Calu3 (cell line): Measurements from ENCODE around the gene DUSP10. TPM values are rescaled to one million over a fixed set of nuclear protein-coding genes. Genes with fewer than 3 reads are reported as not detected.

Source experiments
- BruUV-seq: library from RNA; stranded (reverse); fragments of 400-500 nt; replicated peaks from 2 replicates; lab custom pipeline; 2021; lab: Mats Ljungman, UMichigan
- CTCF ChIA-PET: fragments of 300-600 bp; sonication (Branson Sonifier 250); formaldehyde crosslinking; loops from one replicate; lab custom pipeline; 2022; ENCODE audit warnings: antibody characterized with exemption; lab: Charles Lee
- DNase-seq: peaks from one replicate; pipeline ENCODE4 v3.0.0; 2022
- H3K27ac Mint-ChIP-seq: one replicate; pipeline ENCODE4 v1.8.0; 2022; ENCODE audit warnings: mixed read lengths; ENCODE audit not compliant: unreplicated experiment
- H3K27me3 Mint-ChIP-seq: one replicate; pipeline ENCODE4 v1.8.0; 2022; ENCODE audit warnings: mixed read lengths; ENCODE audit not compliant: unreplicated experiment
- H3K36me3 Mint-ChIP-seq: one replicate; pipeline ENCODE4 v1.8.0; 2022; ENCODE audit warnings: mild to moderate bottlenecking, moderate library complexity, mixed read lengths; ENCODE audit not compliant: insufficient read depth, unreplicated experiment
- H3K4me1 Mint-ChIP-seq: one replicate; pipeline ENCODE4 v1.8.0; 2022; ENCODE audit warnings: mild to moderate bottlenecking, low read depth, mixed read lengths; ENCODE audit not compliant: unreplicated experiment
- H3K4me3 Mint-ChIP-seq: one replicate; pipeline ENCODE4 v1.8.0; 2022; ENCODE audit warnings: mild to moderate bottlenecking, low read depth, moderate library complexity, mixed read lengths; ENCODE audit not compliant: unreplicated experiment
- H3K9me3 Mint-ChIP-seq: one replicate; pipeline ENCODE4 v1.8.0; 2022; ENCODE audit warnings: low read depth, mixed read lengths; ENCODE audit not compliant: unreplicated experiment
- intact Hi-C: fragments of 100-400 bp; cut with micrococcal nuclease; formaldehyde crosslinking; loops from one replicate; pipeline ENCODE4 v1.10.0; 2022; ENCODE audit not compliant: unreplicated experiment
- total RNA-seq: library from RNA; stranded (reverse); gene quantifications from 2 replicates; pipeline ENCODE4 v1.2.3, GENCODE V29; 2022
- TF ChIP-seq, protein P1 (sequence below): fragments of 200-600 bp; IDR thresholded peaks from one replicate; pipeline ENCODE4 v1.8.0; 2022; ENCODE audit warnings: antibody characterized with exemption; ENCODE audit not compliant: unreplicated experiment

The DUSP10 gene
- total RNA-seq, 1 experiment from 2014 or later: 55.1 TPM

DNA sequence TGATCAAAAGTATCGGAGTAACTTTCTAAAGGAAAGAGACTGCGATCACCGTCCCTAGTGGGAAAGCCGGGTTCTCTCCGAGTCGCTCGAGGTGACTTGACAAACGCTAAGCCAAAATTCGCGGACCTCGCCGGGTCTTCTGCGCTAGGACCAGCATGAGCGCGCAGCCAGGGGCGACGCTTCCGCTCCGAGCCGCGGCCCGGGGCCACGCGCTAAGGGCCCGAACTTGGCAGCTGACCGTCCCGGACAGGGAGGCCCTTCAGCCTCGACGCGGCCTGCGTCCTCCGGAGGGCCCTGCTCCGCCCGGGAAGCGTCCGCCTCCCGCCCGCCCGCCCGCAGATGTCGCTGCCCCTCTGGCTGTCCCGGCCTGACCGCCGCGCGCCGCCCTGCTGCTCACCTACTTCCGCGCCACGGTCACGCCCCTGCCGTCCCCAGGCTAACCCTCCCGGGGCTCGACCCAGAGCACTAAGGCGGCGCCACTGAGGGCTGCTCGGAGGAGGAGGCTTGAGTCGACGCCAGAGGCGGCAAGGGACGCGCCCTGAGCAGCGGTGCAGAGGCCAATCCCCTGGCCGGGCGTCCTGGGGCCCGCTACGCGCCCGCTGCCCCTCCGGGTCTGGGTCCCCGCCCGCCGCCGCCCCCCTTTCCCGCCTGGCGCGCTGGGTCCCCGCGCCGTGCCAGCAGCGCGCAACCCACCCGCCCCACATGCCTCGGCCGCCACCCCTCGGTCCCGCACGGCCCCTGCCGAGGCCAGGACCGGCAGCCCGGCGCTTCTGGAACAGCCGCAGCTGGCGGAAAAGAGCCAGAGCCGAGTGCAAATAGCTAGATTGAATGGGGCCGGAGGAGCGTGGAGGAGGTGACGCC lies 896 bp upstream of the DUSP10 start:
- H3K9me3 Mint-ChIP-seq: no peaks in the 10 kb centered on the region
- peaks cover 33% of the 10 kb centered on the region for H3K4me1 Mint-ChIP-seq

GRCh38 chr1:221740993-221741702 lies 741 bp downstream of the DUSP10 start:
- Mint-ChIP-seq H3K4me3 (no peak overlapping the region), H3K27me3 (no peaks in the 10 kb centered on the region), H3K9me3 (no peaks in the 10 kb centered on the region), H3K4me1 (peaks cover 49% of the 10 kb centered on the region), H3K27ac (no peak overlapping the region), H3K36me3 (no peaks in the 10 kb centered on the region)
- intact Hi-C loops: loop anchor here (2.0 to 5.0 kb wide), 5 partner anchors 71 to 431 kb away; no protein-coding TSS in a partner anchor
- TF ChIP-seq, protein P1, sequence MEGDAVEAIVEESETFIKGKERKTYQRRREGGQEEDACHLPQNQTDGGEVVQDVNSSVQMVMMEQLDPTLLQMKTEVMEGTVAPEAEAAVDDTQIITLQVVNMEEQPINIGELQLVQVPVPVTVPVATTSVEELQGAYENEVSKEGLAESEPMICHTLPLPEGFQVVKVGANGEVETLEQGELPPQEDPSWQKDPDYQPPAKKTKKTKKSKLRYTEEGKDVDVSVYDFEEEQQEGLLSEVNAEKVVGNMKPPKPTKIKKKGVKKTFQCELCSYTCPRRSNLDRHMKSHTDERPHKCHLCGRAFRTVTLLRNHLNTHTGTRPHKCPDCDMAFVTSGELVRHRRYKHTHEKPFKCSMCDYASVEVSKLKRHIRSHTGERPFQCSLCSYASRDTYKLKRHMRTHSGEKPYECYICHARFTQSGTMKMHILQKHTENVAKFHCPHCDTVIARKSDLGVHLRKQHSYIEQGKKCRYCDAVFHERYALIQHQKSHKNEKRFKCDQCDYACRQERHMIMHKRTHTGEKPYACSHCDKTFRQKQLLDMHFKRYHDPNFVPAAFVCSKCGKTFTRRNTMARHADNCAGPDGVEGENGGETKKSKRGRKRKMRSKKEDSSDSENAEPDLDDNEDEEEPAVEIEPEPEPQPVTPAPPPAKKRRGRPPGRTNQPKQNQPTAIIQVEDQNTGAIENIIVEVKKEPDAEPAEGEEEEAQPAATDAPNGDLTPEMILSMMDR: no peak
- BruUV-seq: TSS peak; percentile 20
- CTCF ChIA-PET: interaction anchor here (0.7 to 3.9 kb wide), 18 partner anchors 9 to 268 kb away, joined by 3 to 21 read pairs (median 4); no protein-coding TSS in a partner anchor
- peak; percentile 36 for DNase-seq

More for the DNA sequence above, 896 bp upstream of the DUSP10 start:
- DNase-seq: peak; percentile 96
- BruUV-seq: no TSS peak
- Mint-ChIP-seq H3K27me3 (no peaks in the 10 kb centered on the region), H3K27ac (no peak overlapping the region), H3K36me3 (no peaks in the 10 kb centered on the region), H3K4me3 (no peak overlapping the region)
- intact Hi-C loops: loop anchor here (1.0 to 5.0 kb wide), 7 partner anchors 70 to 430 kb away; no protein-coding TSS in a partner anchor
- TF ChIP-seq, protein P1: peak; percentile 37
- CTCF ChIA-PET: interaction anchor here (0.6 to 3.9 kb wide), 25 partner anchors 10 to 718 kb away, joined by 3 to 21 read pairs (median 4); no protein-coding TSS in a partner anchor

DNA sequence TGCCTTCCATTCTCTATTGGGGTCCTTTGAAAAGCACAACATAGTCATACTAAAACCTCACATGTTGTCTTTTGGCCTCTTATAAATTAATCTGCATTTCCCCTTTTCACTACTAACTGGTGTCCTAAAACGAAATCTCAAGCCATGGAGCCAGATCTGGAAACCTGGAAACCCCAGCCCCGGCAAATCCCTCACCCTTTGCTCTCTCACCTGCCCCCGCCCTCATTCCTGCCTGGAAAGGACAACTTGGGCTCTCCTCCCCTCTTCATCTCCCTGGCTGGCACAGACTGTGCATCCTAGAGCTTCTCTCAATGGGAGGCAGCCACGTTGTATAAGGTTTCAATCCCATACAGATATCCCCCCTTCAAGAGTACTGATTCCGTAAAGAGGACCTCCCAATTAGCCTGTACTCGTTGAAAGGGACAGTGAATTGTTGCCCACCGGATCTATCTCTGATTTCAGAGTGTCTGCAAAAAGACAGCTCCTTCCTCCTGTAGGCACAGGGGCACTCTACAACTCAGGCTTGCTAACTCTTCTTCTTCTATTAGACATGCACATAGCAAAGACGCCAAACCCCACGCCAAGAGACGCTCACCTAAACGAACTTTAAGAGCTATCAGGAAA lies 1.4 kb downstream of the DUSP10 start:
- Mint-ChIP-seq H3K4me1 (peaks cover 56% of the 10 kb centered on the region), H3K36me3 (no peaks in the 10 kb centered on the region), H3K4me3 (no peak overlapping the region), H3K9me3 (no peaks in the 10 kb centered on the region), H3K27me3 (no peaks in the 10 kb centered on the region), H3K27ac (no peak overlapping the region)
- no TSS peak for BruUV-seq
- intact Hi-C loops: loop anchor here (2.0 to 5.0 kb wide), 5 partner anchors 72 to 432 kb away; no protein-coding TSS in a partner anchor
- TF ChIP-seq, protein P1: no peak
- DNase-seq: peak; percentile 26
- CTCF ChIA-PET: interaction anchor here (0.7 to 3.9 kb wide), 10 partner anchors 9 to 269 kb away, joined by 3 to 21 read pairs (median 4); no protein-coding TSS in a partner anchor

DNA sequence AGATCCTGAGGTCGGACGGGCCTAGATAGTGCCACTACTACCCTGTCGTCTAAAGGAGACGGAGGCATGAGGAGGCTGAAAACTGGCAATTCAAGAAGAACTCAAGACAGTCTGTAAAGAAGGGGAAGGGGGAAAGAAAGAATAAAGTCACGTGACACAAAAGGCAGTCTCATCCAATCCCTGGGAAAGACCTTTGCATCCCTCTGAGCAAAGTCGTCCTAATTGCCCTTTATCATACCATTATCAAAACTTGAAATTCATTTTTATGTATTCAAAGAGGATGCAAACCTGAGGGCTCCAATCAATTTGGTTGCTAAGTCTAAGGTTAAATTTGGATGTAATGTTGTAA lies 2.2 kb downstream of the DUSP10 start:
- DNase-seq: no peak
- TF ChIP-seq, protein P1: no peak
- H3K27me3 Mint-ChIP-seq: no peaks in the 10 kb centered on the region
- H3K4me1 Mint-ChIP-seq: peaks cover 64% of the 10 kb centered on the region
- CTCF ChIA-PET: interaction anchor here (0.7 to 0.9 kb wide), 2 partner anchors 177 to 241 kb away, joined by 3 read pairs; no protein-coding TSS in a partner anchor
- H3K36me3 Mint-ChIP-seq: peaks cover 7% of the 10 kb centered on the region
- H3K4me3 Mint-ChIP-seq: no peak overlapping the region
- intact Hi-C loops: loop anchor here (2.0 to 5.0 kb wide), 5 partner anchors 73 to 433 kb away; no protein-coding TSS in a partner anchor
- no peaks in the 10 kb centered on the region for H3K9me3 Mint-ChIP-seq
- no peak overlapping the region for H3K27ac Mint-ChIP-seq
- BruUV-seq: no TSS peak
